Measurements from ENCODE around the gene ZBTB48.
A peak's percentile ranks its signal among the peaks of the same experiment; 100 is the strongest.

DNA sequence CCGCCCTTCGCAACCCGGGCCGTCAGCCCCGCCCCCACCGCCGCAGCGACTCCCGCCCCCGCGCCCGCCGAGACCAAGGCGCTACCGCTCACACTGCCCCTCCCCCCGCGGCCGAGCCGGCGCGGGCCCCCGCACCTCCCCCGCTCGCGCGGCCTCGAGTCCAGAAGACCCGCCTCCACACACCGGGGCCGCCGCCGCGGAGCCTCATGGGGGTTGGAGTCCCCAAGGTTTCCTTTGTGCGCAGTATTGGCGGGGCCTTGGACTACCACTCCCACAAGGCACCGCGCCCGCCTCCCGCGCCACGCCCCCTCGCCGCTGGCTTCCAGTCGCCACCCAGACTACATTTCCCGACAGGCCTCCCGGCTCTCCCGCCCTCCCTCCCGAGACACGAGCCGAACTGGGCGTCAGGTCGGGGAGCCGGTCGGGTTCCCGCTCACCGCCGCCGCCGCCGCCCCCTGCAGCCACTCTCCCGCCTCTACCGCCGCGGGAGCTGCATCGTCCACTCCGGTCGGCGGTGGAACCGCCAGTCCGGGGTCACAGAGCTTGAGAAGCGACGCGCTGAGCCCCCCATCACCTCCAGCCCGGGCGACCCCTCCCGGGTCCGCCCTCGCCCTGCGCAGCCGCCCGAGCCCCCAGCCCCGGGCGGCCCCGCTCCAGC lies 33.7 kb downstream of the ZBTB48 start, which contains the start of gene PHF13:
- TF ChIP-seq, protein P1, sequence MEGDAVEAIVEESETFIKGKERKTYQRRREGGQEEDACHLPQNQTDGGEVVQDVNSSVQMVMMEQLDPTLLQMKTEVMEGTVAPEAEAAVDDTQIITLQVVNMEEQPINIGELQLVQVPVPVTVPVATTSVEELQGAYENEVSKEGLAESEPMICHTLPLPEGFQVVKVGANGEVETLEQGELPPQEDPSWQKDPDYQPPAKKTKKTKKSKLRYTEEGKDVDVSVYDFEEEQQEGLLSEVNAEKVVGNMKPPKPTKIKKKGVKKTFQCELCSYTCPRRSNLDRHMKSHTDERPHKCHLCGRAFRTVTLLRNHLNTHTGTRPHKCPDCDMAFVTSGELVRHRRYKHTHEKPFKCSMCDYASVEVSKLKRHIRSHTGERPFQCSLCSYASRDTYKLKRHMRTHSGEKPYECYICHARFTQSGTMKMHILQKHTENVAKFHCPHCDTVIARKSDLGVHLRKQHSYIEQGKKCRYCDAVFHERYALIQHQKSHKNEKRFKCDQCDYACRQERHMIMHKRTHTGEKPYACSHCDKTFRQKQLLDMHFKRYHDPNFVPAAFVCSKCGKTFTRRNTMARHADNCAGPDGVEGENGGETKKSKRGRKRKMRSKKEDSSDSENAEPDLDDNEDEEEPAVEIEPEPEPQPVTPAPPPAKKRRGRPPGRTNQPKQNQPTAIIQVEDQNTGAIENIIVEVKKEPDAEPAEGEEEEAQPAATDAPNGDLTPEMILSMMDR (IDR thresholded peaks at IDR 0.05 in 4 of 5, conservative IDR thresholded peaks at IDR 0.05 in 1 of 5), result peak in 1 of 5 experiments; percentile 11
- peak; percentile 89 for TF ChIP-seq POLR2A (IDR thresholded peaks at IDR 0.05)
